Fibroblast of skin of left biceps (primary cell): ENCODE data around the gene UGP2.

Experiments
- DNase-seq, 2 experiments: peaks; one replicate each; pipeline ENCODE4 v3.0.0-alpha.2; 2013; ENCODE audit warnings: low read depth in 2 of 2

The UGP2 gene

GRCh38 chr2:63865159-63865799 is 23.6 kb downstream of the UGP2 start:
- DNase-seq, result no peak

GRCh38 chr2:63866009-63866709 is 24.5 kb downstream of the UGP2 start:
- no peak for DNase-seq

DNA sequence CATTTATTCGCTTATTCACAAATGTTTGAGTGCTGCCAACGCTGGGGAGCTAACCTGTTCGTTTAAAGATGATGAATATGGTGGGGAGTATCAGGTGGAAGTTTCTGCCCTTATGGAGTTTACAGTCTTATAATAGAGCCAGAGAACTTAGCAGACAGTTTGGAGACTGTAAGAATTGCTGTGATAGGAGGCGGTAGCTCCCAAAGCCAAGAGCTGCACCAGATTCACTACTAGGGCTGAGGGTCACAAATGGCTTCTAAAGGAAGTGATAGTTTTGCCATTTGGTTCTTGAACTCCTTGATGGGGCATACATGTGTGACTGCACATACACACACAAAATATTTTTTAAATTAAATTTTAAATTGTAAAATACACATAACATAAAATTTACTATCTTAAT is 29.0 kb downstream of the UGP2 start:
- DNase-seq, result no peak

DNA sequence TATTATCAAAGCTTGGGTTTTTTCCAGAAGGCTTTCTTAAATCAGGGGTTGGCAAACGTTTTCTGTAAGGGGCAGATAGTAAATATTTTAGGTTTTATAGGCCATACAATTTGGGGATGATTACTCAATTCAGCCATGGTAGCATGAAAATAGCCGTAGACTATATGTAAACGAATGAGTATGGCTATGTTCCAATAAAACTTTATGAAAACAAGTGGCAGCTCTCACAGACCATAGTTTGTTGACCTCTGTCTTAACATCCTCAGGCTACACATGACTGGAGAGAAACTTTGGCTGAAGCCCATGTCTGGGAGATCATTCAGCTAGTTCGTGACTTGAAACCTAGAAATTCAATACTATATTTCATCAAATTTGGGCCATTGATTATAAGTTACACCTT is 30.2 kb downstream of the UGP2 start:
- DNase-seq, result no peak

- DNase-seq, result no peak
Observed at GRCh38 chr2:63872571-63873328, 31.1 kb downstream of the UGP2 start.

GRCh38 chr2:63874204-63875130 is 32.8 kb downstream of the UGP2 start:
- no peak for DNase-seq

- DNase-seq, result no peak
Observed at GRCh38 chr2:63875131-63875527, 33.4 kb downstream of the UGP2 start.

DNA sequence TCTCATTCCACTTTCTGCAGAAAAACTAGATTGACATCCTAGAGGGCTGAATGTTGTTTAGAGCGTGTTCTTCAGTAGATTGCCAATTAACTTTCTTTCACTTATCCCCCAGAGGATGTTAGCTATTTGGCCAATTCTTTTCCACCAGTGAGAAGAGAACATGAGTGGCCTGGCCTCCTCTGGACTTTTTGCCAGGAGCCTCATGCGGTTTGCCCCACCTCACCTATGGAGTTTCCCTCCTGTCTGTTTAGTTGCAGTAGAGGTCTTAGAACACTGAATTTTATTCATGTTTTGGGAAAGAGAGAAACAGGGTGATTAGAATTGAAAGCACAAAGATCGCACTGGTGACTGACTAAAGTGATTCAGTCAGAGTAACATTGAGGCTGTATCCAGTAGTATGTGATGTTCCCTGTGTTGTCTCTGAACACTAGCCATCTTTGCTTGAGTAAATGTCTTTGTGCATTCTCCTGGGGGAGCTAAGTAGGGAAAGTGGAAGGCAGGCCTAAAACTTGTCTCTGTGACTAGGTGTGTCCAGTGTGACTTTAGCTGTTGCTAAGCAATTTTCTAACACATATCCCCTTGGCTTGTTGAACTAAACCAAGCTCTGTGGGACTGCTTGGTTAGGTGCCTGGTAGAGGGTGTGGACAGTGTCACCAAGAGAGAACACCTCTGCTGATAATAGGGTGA is 34.0 kb downstream of the UGP2 start:
- no peak for DNase-seq

DNA sequence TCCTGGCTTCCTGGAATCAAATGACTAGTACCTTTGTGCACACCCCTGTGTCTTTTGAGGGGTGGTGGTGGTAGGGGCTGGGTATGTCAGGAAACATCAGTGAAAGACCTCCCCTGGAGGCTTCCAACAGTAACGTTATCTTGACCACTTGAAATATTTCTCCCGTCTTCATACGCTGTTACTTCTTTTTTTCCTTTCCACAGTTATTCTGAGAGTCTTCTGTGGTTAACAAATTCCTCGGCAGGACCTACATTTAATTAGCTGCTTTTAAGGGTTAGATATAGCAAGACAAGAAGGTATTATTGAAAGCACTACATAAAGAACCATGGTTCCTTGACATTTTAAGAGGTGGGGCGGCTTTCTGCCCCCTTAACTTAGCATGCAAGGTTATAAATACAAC is 34.6 kb downstream of the UGP2 start:
- no peak for DNase-seq

GRCh38 chr2:63878486-63878885 is 36.8 kb downstream of the UGP2 start:
- no peak for DNase-seq

DNA sequence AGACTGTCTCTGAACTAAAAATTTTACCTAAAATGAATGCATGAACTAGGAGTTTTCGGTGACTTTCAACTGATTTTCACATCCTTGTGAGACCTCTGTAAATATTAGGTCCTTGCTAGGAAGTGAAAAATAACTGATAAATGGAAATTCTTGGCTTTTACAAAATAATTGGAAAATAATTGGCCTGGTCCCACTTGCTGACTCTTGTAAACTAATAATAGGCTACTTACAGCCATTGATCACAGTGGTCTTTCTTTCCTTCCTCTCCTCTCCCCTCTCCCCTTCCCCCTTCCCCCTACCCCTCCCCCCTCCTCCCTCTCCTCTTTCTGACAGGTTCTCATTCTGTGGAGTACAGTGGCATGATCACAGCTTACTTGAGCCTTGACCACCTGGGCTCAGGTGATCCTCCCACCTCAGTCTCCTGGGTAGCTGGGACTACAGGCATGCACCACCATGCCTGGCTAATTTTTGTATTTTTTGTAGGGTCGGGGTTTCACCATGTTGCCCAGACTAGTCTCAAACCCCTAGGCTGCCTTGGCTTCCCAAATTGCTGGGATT is 38.3 kb downstream of the UGP2 start:
- DNase-seq, result no peak

- no peak for DNase-seq
Observed at GRCh38 chr2:63880625-63881024, 38.9 kb downstream of the UGP2 start.

GRCh38 chr2:63881205-63881604 is 39.5 kb downstream of the UGP2 start:
- no peak for DNase-seq

- DNase-seq, result no peak
Observed at GRCh38 chr2:63882395-63883105, 40.9 kb downstream of the UGP2 start.

DNA sequence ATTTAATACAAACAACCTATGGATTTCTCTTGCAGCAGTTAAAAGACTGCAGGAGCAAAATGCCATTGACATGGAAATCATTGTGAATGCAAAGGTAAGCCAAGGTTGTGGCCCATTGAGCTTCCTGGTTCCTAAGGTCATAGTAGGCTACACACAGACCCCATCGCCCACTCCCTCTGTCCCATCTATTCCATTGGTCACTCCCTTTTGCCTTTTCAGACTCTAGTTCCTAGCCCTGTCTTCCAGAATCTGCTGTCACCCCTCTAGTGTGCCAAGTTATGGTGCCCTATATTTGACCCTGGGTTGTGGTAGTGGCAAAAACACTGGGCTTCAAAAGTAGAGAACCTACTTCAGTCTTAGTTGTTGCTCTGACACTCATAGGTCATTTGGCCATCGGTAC is 44.7 kb downstream of the UGP2 start:
- DNase-seq, result no peak

DNA sequence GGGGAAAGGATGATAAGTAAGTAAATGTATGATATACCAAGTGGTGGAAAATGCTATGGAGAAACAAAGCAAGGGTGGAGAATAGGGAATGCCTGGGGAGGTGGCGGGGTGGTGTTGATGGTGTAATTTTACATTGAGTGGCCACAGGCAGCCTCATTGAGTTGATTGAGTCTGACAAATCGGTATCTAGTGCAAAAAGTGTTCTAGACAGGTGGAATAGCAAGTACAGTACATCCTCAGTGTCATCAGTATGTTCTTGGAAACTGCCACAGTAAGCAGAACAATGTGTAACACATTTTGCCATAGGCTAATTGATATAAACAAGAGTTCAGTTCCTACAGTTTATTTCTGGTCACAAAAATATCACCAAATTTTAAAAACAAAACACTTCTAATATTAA is 46.4 kb downstream of the UGP2 start:
- no peak for DNase-seq

DNA sequence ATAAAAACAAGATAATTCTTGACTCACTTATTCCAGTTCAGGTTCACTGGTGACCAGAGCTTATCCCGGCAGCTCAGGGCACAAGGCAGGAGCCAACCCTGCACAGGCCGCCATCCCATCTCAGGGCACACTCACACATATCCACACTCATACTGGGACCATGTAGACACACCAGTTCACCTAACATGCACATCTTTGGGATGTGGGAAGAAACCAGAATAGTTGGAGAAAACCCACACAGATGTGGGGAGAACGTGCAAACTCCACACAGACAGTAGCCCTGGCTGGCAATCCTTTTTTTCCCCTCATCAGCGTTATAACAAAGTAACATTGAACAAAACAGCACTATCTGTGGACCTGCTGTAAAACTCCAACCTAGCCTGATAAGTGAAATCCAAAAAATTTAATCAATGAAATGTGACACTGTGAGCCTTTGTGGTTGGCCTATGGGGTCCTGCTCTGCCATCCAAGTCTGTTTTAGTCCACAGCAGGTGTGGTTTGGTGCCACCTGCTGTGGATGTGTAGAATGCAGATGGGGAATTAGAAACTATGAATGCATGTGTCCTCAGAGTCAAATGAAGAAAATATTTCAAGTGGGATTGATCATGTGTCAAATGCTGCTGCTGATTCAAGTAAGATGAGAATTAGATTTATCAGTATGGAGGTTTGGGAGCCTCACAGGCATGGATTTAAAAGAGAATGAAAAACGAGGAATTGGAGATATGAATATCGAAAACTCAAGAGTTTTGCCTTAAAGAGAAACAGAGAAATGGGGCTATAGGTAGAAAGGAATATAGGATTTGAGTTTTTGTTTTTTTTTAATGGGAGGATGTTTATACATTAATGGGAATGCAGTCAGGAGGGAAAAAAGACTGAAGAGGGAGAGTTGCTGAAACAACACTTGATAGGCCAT is 47.0 kb downstream of the UGP2 start:
- DNase-seq, result no peak

GRCh38 chr2:63890678-63891077 is 49.0 kb downstream of the UGP2 start:
- DNase-seq, result no peak

DNA sequence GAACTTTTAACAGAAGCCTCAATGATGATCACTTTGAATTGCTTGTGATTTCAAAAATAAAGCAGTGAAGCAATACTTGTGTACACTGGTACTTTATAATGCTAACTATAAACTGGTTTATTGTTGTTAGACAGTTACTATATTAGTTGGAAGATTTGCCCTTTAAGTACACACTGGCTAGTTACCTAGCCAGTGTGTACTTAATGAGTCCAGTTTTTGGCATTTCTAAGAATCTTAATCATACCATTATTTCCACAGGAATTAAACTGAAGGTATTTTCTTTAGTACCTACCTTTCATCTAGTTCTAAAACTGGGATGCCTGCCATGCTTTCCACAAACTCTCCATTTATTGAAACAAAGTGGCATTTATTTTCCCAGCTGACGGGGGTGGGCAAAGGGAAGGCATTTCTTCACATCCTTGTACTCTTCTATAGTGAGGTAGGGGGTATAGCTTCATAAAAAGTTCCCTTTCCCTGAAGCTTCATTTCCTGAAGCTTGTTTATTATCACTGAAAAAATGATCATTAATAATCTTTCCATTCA is 49.9 kb downstream of the UGP2 start:
- DNase-seq, result no peak
